Upper lobe of right lung (tissue), 1 donor: Measurements from ENCODE around the gene PIGW. TPM values are rescaled to one million over a fixed set of nuclear protein-coding genes. Genes with fewer than 3 reads are reported as not detected.
A peak's percentile ranks its signal among the peaks of the same experiment; 100 is the strongest.

Experiments
- ATAC-seq: fragments of 200-7000 bp; cut with Tn5 transposase; one replicate; pipeline ENCODE4 v1.9.1; 2020; ENCODE audit warnings: mild to moderate bottlenecking, moderate library complexity
- DNase-seq: peaks from one replicate; pipeline ENCODE4 v3.0.0-alpha.2; 2020
- H3K27ac ChIP-seq: fragments of 200-600 bp; one replicate; pipeline ENCODE4 v1.8.0; 2022
- H3K27me3 ChIP-seq: fragments of 200-600 bp; one replicate; pipeline ENCODE4 v1.8.0; 2022; ENCODE audit warnings: mild to moderate bottlenecking
- H3K36me3 ChIP-seq: fragments of 200-600 bp; one replicate; pipeline ENCODE4 v1.8.0; 2022
- H3K4me1 ChIP-seq: fragments of 200-600 bp; one replicate; pipeline ENCODE4 v1.8.0; 2022
- H3K4me3 ChIP-seq: fragments of 200-600 bp; one replicate; pipeline ENCODE4 v1.8.0; 2022; ENCODE audit warnings: mild to moderate bottlenecking
- H3K9me3 ChIP-seq: fragments of 200-600 bp; one replicate; pipeline ENCODE4 v1.8.0; 2022
- CTCF ChIP-seq: fragments of 200-600 bp; IDR thresholded peaks from one replicate; pipeline ENCODE4 v1.8.0; 2022; ENCODE audit warnings: antibody characterized with exemption
- intact Hi-C: fragments of 100-400 bp; cut with DNase I; formaldehyde crosslinking; loops from one replicate; pipeline ENCODE4 v1.11.0; 2022
- total RNA-seq: library from RNA; stranded (reverse); fragmentation: NEBNext Ultra II Directional; extraction: Animal tissue kit (Norgen Biotek cat#: 25700); gene quantifications from one replicate; pipeline ENCODE4 v1.2.1, GENCODE V29; 2021
- donor health status: DM: no; HTN: yes; CAD: no; lungs with severe emphysema.

The PIGW gene
- total RNA-seq, 1 donor from 2014 or later = 8.6 TPM

- no peak for TF ChIP-seq CTCF
- ATAC-seq = peak; percentile 46
- no peaks in the 10 kb centered on the region for H3K4me1 ChIP-seq
- H3K4me3 ChIP-seq = no peak overlapping the region
- no peak overlapping the region for H3K27ac ChIP-seq
- no peaks in the 10 kb centered on the region for H3K27me3 ChIP-seq
- H3K36me3 ChIP-seq = peaks cover 74% of the 10 kb centered on the region
- intact Hi-C loops = no loop called here
- no peaks in the 10 kb centered on the region for H3K9me3 ChIP-seq
- DNase-seq = peak; percentile 53
Observed at GRCh38 chr17:36500745-36501225, 34.0 kb upstream of the PIGW start.

- peaks cover 73% of the 10 kb centered on the region for H3K36me3 ChIP-seq
- no peak overlapping the region for H3K4me3 ChIP-seq
- ATAC-seq (no peak), DNase-seq (peak; percentile 27)
- intact Hi-C loops = no loop called here
- no peaks in the 10 kb centered on the region for H3K27me3 ChIP-seq
- H3K9me3 ChIP-seq = no peaks in the 10 kb centered on the region
- no peaks in the 10 kb centered on the region for H3K4me1 ChIP-seq
- no peak for TF ChIP-seq CTCF
- no peak overlapping the region for H3K27ac ChIP-seq
Observed at GRCh38 chr17:36501351-36501750, 33.4 kb upstream of the PIGW start.

- Histone ChIP-seq H3K4me3 (no peak overlapping the region), H3K9me3 (no peaks in the 10 kb centered on the region), H3K4me1 (no peaks in the 10 kb centered on the region), H3K36me3 (peaks cover 73% of the 10 kb centered on the region), H3K27ac (no peak overlapping the region), H3K27me3 (no peaks in the 10 kb centered on the region)
- DNase-seq (no peak), ATAC-seq (no peak)
- TF ChIP-seq CTCF = no peak
- intact Hi-C loops = no loop called here
Observed at GRCh38 chr17:36501963-36502362, 32.8 kb upstream of the PIGW start.

GRCh38 chr17:36503456-36504155, 31.2 kb upstream of the PIGW start:
- DNase-seq (peak; percentile 41), ATAC-seq (no peak)
- H3K9me3 ChIP-seq = no peaks in the 10 kb centered on the region
- no peaks in the 10 kb centered on the region for H3K4me1 ChIP-seq
- H3K27ac ChIP-seq = no peak overlapping the region
- TF ChIP-seq CTCF = no peak
- H3K4me3 ChIP-seq = no peak overlapping the region
- peaks cover 59% of the 10 kb centered on the region for H3K36me3 ChIP-seq
- no peaks in the 10 kb centered on the region for H3K27me3 ChIP-seq
- intact Hi-C loops = no loop called here

GRCh38 chr17:36504156-36504545, 30.6 kb upstream of the PIGW start:
- ATAC-seq = no peak
- TF ChIP-seq CTCF = no peak
- no peaks in the 10 kb centered on the region for H3K9me3 ChIP-seq
- peaks cover 53% of the 10 kb centered on the region for H3K36me3 ChIP-seq
- intact Hi-C loops = no loop called here
- H3K4me1 ChIP-seq = no peaks in the 10 kb centered on the region
- H3K27ac ChIP-seq = no peak overlapping the region
- H3K4me3 ChIP-seq = no peak overlapping the region
- H3K27me3 ChIP-seq = no peaks in the 10 kb centered on the region
- no peak for DNase-seq
